ENCODE data around the gene AOPEP.

The AOPEP gene

GRCh38 chr9:94904806-94905205 lies 178.3 kb downstream of the AOPEP start:
- no peak for DNase-seq

- no peak for DNase-seq
Observed at GRCh38 chr9:94905606-94906005, 179.1 kb downstream of the AOPEP start.

GRCh38 chr9:94906181-94906580 lies 179.7 kb downstream of the AOPEP start:
- DNase-seq = no peak

GRCh38 chr9:94906713-94907112 lies 180.2 kb downstream of the AOPEP start:
- DNase-seq = no peak

- no peak for DNase-seq
Observed at GRCh38 chr9:94907264-94907936, 180.9 kb downstream of the AOPEP start.

GRCh38 chr9:94908011-94908563 lies 181.6 kb downstream of the AOPEP start:
- DNase-seq = no peak

GRCh38 chr9:94908583-94909249 lies 182.2 kb downstream of the AOPEP start:
- DNase-seq = no peak

- no peak for DNase-seq
Observed at GRCh38 chr9:94909250-94909894, 182.9 kb downstream of the AOPEP start.

GRCh38 chr9:94909965-94910730 lies 183.6 kb downstream of the AOPEP start:
- no peak for DNase-seq

GRCh38 chr9:94911211-94911610 lies 184.7 kb downstream of the AOPEP start:
- no peak for DNase-seq

- no peak for DNase-seq
Observed at GRCh38 chr9:94911986-94912635, 185.6 kb downstream of the AOPEP start.

GRCh38 chr9:94912700-94913249 lies 186.3 kb downstream of the AOPEP start:
- no peak for DNase-seq

- DNase-seq = no peak
Observed at GRCh38 chr9:94913550-94913949, 187.1 kb downstream of the AOPEP start.

- no peak for DNase-seq
Observed at GRCh38 chr9:94915476-94916450, 189.3 kb downstream of the AOPEP start.

GRCh38 chr9:94916956-94917355 lies 190.5 kb downstream of the AOPEP start:
- no peak for DNase-seq

GRCh38 chr9:94918038-94918753 lies 191.7 kb downstream of the AOPEP start:
- DNase-seq = no peak

GRCh38 chr9:94919376-94920098 lies 193.0 kb downstream of the AOPEP start:
- DNase-seq = no peak

GRCh38 chr9:94920420-94921091 lies 194.1 kb downstream of the AOPEP start:
- DNase-seq = no peak

- no peak for DNase-seq
Observed at GRCh38 chr9:94921092-94921471, 194.6 kb downstream of the AOPEP start.

All from OCI-M1 (cell line).